Hematopoietic multipotent progenitor cell treated with erythropoietin and hydrocortisone succinate and interleukin-3 and kit ligand, for 17 days (in vitro differentiated cells): Measurements from ENCODE around the gene RETN.

ENCODE experiments used
- DNase-seq: peaks from one replicate; pipeline ENCODE4 v3.0.0-alpha.2; 2015; ENCODE audit warnings: low spot score

Gene RETN

GRCh38 chr19:7658219-7658686 lies 10.6 kb upstream of the RETN start:
- no peak for DNase-seq

GRCh38 chr19:7661744-7662538 lies 6.9 kb upstream of the RETN start:
- DNase-seq = no peak

- no peak for DNase-seq
These were observed 6.2 kb upstream of the RETN start for GRCh38 chr19:7662657-7663056.

- DNase-seq = no peak
These were observed 5.1 kb upstream of the RETN start for GRCh38 chr19:7663706-7664105.

DNA sequence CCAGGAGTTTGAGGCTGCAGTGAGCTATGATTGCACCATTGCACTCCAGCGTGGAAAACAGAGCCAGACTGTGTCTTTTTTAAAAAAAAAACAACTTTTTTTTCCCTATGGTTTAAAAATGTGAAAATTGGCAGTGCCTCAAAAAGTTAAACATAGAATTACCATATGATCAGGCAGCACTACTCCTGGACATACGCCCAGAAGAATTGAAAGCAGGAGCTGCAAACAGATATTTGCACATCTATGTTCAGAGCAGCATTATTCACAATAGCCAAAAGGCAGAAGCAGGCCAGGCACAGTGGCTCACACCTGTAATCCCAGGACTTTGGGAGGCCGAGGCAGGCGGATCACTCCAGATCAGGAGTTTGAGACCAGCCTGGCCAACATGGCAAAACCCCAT lies 3.8 kb upstream of the RETN start:
- DNase-seq = no peak

- no peak for DNase-seq
These were observed 792 bp downstream of the RETN start for GRCh38 chr19:7669641-7670040.

GRCh38 chr19:7670150-7670783 lies 1.4 kb downstream of the RETN start:
- DNase-seq = no peak

- DNase-seq = no peak
These were observed 1.9 kb downstream of the RETN start for GRCh38 chr19:7670790-7671189.

GRCh38 chr19:7672522-7672921 lies 3.7 kb downstream of the RETN start:
- DNase-seq = no peak

GRCh38 chr19:7674010-7675005 lies 5.5 kb downstream of the RETN start:
- DNase-seq = peak; percentile 53

- no peak for DNase-seq
These were observed 7.5 kb downstream of the RETN start for GRCh38 chr19:7676376-7676775.

GRCh38 chr19:7676854-7677253 lies 8.0 kb downstream of the RETN start, which contains the start of gene MCEMP1:
Gene MCEMP1, plus strand, starts transcription at chr19:7677090. Its CDS starts 31 bp downstream, at chr19:7677121.
- DNase-seq = no peak

DNA sequence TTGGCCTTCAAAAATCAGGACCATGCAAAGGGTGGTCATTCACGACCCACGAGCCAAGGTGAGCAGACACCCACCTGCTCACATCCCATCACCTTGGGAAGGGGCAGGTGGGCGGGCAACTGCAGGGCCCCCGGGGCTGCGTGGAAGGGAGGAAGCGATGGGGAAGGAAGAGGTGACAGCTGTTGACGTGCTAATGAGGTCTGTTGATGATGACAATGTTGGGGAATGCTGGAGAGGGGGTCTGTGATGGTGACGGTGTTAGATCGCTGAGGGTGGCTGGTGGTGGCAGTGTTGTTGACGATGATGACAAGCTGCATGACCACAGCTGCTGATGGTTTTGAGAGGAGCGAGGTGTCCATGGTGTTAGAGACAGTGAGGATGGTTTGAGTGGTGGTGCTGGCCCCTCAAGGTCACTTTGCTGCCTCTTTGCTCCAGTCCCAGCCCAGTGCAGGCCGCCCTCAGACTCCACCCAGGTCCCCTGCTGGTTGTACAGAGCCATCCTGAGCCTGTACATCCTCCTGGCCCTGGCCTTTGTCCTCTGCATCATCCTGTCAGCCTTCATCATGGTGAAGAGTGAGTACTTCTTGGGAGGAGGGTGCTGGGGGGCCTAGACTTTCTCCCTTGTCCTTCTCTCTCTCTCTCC lies 8.9 kb downstream of the RETN start:
- DNase-seq = peak; percentile 11

DNA sequence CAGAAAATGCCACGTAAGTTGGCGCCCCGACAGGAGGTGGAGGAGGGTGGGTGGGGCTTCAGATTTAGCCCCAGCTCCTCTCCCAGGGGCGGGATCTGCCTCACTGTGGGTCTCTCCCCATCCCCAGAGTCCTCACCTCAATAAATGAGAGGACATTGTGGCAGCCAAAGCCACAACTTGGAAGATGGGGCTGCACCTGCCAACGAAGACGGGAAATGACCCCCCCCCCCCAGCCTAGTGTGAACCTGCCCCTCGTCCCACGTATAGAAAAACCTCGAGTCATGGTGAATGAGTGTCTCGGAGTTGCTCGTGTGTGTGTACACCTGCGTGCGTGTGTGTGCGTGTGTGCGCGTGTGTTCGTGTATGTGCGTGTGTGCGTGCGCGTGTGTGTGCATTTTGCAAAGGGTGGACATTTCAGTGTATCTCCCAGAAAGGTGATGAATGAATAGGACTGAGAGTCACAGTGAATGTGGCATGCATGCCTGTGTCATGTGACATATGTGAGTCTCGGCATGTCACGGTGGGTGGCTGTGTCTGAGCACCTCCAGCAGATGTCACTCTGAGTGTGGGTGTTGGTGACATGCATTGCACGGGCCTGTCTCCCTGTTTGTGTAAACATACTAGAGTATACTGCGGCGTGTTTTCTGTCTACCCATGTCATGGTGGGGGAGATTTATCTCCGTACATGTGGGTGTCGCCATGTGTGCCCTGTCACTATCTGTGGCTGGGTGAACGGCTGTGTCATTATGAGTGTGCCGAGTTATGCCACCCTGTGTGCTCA lies 10.3 kb downstream of the RETN start:
- peak; percentile 83 for DNase-seq

DNA sequence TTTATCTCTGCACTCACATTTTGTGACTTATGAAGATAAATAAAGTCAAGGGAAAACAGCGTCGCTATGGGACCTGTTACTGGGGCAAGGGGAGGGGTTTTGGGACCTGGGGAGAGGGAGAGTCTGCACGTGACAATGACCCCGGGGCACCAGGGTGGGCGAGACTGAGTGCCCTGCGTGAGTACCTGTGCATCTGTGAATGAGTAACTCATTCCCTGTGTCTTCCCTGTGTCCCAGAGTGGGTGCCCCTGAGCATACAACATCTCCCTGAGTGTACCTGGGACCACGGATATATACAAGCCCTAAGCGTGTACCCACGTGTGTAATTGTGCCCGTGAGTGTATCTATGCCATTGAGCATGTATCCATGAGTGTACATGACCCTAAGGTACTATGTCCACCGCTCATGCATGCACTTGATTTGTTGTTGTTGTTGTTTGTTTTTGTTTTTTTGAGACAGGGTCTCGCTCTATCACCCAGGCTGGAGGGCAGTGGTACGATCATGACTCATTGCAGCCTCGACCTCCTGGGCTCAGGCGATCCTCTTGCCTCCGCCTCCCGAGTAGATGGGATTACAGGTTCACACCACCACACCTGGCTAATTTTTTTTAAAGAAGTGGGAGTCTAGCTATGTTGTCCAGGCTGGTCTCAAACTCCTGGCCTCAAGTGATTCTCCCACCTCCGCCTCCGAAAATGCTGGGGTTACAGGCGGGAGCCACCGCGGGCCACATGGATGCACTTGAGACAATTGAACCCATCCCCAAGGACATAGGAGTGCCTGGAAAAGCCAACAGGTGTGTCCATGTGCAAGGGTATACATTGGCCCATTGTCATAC lies 11.1 kb downstream of the RETN start:
- no peak for DNase-seq

DNA sequence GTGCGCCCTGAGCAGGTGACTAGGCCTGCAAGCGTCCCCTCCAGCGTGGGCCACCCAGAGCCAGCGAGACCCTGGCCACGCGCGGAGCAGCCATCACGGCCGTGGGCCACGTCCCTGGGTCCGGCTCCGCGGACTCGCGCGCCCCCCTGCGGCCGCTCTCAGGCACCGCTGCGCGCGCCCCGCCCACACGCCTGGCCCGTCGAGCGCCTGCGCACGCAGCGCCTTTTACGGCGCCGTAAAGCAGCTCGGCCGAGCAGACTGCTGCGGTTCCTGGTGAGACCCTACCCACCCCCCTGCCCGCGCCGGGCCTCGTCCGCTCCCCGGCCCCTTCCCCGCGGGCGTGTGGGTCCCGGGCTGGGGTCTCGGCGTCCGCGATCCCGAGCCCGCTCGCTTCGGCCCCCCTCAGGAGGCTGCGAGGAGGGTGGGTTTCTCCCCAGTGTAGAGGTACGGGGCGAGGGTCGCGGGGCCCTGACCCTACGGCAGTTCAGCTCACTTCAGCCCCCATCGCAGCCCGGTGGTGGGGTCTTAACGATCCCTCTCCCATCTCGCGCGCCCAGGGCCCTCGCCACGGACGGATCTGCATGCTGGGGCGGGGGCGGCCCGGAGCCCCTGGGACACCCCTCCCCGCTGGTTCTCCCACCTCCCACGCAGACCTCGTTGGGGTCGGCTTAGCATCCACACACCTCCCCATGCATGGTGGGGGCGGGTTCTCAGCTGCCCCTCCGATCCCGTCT lies 11.9 kb downstream of the RETN start, which contains the start of gene TRAPPC5:
TRAPPC5 (plus strand) TSS at position 228 of the 734 bp plus-strand sequence. CDS start 1,421 bp downstream, outside the sequence.
- peak; percentile 91 for DNase-seq

DNA sequence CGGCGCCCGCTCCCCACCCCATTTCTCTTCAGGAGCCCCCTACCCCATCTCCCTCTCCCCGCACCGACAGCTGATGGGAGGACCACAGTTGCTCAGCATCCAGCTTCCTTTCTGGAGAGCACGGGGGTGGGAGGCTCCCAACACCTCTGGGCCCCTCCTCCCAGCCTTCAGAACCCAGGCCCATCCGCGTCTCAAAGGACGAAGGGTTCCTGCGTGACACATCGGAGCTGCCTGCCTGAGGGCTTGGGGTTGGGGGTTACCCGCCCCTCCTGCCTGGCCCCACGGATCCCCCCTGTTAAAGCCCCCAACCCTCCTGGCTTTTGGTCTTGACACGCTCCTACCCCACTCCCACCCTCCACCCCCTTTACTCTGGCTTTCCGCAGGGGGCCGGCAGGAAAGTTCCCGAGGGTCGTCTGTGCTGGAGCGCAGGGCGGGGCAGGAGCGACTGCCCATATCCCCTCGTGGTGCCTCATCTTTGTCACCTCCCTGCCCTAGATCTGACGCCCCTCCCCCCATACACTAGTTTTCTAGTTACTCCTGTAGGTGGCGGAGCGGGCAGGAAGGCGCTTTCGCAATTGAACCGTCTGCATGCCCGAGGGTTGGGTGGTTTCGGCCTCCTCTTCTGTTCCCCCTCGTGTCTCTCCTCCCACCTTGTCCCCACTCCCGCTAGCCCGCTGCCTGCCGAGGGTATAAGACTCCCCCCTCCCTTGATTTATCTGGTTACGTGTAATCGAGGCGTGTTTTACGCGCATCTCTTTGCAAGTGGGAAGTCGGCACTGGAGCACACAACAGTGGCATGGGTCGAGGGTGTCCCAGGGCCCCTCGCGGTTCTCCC lies 12.7 kb downstream of the RETN start:
- DNase-seq = peak; percentile 60

- DNase-seq = no peak
These were observed 13.5 kb downstream of the RETN start for GRCh38 chr19:7682175-7682855.
